WTC11 (cell line): ENCODE data around the gene SGTA. TPM values are rescaled to one million over a fixed set of nuclear protein-coding genes. Genes with fewer than 3 reads are reported as not detected.

Experiments
- AFF4 ChIP-seq: sonication (generic); formaldehyde crosslinking; IDR thresholded peaks from 2 replicates; pipeline ENCODE4 v1.8.1; 2023; ENCODE audit warnings: mild to moderate bottlenecking, missing genetic modification reagents, borderline replicate concordance
- AR ChIP-seq: fragments of 250-450 bp; sonication (Bioruptor Pico); IDR thresholded peaks from 2 replicates; pipeline ENCODE4 v1.9.0; 2021; ENCODE audit warnings: mild to moderate bottlenecking
- CREB1 ChIP-seq: sonication (generic); formaldehyde crosslinking; IDR thresholded peaks from 2 replicates; pipeline ENCODE4 v1.8.0; 2023; ENCODE audit warnings: mild to moderate bottlenecking, missing genetic modification reagents
- E2F4 ChIP-seq: sonication (generic); formaldehyde crosslinking; IDR thresholded peaks from 2 replicates; pipeline ENCODE4 v1.8.1; 2022; ENCODE audit warnings: low read depth, mild to moderate bottlenecking, moderate library complexity, missing genetic modification reagents, borderline replicate concordance
- ELF4 ChIP-seq: sonication (generic); formaldehyde crosslinking; IDR thresholded peaks from 2 replicates; pipeline ENCODE4 v1.8.1; 2022; ENCODE audit warnings: low read depth, mild to moderate bottlenecking, moderate library complexity, missing genetic modification reagents
- ERG ChIP-seq: fragments of 250-450 bp; sonication (Bioruptor Pico); IDR thresholded peaks from 2 replicates; pipeline ENCODE4 v1.8.0; 2021; ENCODE audit warnings: mild to moderate bottlenecking
- FOXP4 ChIP-seq: sonication (generic); formaldehyde crosslinking; IDR thresholded peaks from 2 replicates; pipeline ENCODE4 v1.8.0; 2022; ENCODE audit warnings: mild to moderate bottlenecking, missing genetic modification reagents
- HMGXB4 ChIP-seq: sonication (generic); formaldehyde crosslinking; IDR thresholded peaks from 2 replicates; pipeline ENCODE4 v1.8.1; 2023; ENCODE audit warnings: mild to moderate bottlenecking, moderate library complexity, missing genetic modification reagents
- IRF2 ChIP-seq: sonication (generic); formaldehyde crosslinking; IDR thresholded peaks from 2 replicates; pipeline ENCODE4 v1.8.0; 2022; ENCODE audit warnings: low read depth, missing genetic modification reagents, borderline replicate concordance
- MXD4 ChIP-seq: fragments of 250-450 bp; sonication (Bioruptor Pico); IDR thresholded peaks from 2 replicates; pipeline ENCODE4 v1.8.0; 2021; ENCODE audit warnings: mild to moderate bottlenecking, moderate library complexity, borderline replicate concordance
- MYBL2 ChIP-seq: sonication (generic); formaldehyde crosslinking; IDR thresholded peaks from 2 replicates; pipeline ENCODE4 v1.8.1; 2023; ENCODE audit warnings: mild to moderate bottlenecking, moderate library complexity, missing genetic modification reagents
- NFATC4 ChIP-seq: fragments of 250-450 bp; sonication (Bioruptor Pico); IDR thresholded peaks from 2 replicates; pipeline ENCODE4 v1.9.0; 2021; ENCODE audit warnings: mild to moderate bottlenecking
- PREB ChIP-seq: sonication (generic); formaldehyde crosslinking; IDR thresholded peaks from 2 replicates; pipeline ENCODE4 v1.8.1; 2022; ENCODE audit warnings: mild to moderate bottlenecking, missing genetic modification reagents, moderate library complexity, borderline replicate concordance
- SP1 ChIP-seq: sonication (generic); formaldehyde crosslinking; conservative IDR thresholded peaks from 2 replicates; pipeline ENCODE4 v1.8.1; 2022; ENCODE audit warnings: missing genetic modification reagents
- USF2 ChIP-seq: sonication (generic); formaldehyde crosslinking; IDR thresholded peaks from 2 replicates; pipeline ENCODE4 v1.8.1; 2023; ENCODE audit warnings: mild to moderate bottlenecking, missing genetic modification reagents, moderate library complexity
- ZBTB21 ChIP-seq: sonication (generic); formaldehyde crosslinking; IDR thresholded peaks from 2 replicates; pipeline ENCODE4 v1.8.1; 2023; ENCODE audit warnings: mild to moderate bottlenecking, missing genetic modification reagents, borderline replicate concordance
- ZNF219 ChIP-seq: sonication (generic); formaldehyde crosslinking; IDR thresholded peaks from 2 replicates; pipeline ENCODE4 v1.8.0; 2023; ENCODE audit warnings: missing genetic modification reagents, mild to moderate bottlenecking, borderline replicate concordance
- ZNF232 ChIP-seq: sonication (generic); formaldehyde crosslinking; IDR thresholded peaks from 2 replicates; pipeline ENCODE4 v1.8.0; 2022; ENCODE audit warnings: mild to moderate bottlenecking, missing genetic modification reagents
- ZNF425 ChIP-seq: fragments of 250-450 bp; sonication (Bioruptor Pico); conservative IDR thresholded peaks from 2 replicates; pipeline ENCODE4 v1.9.0; 2021; ENCODE audit warnings: mild to moderate bottlenecking
- total RNA-seq: library from RNA; stranded (reverse); gene quantifications from 3 replicates; pipeline ENCODE4 v1.2.3, GENCODE V29; 2021

The SGTA gene
- total RNA-seq, 1 experiment from 2014 or later = 91.2 TPM

- TF ChIP-seq IRF2 (CRISPR knock-in tag) (0 out of 2 replicates have a peak, but pooled peaks have one; percentile 88), AR (CRISPR knock-in tag) (no peak), FOXP4 (CRISPR knock-in tag) (peak; percentile 88), E2F4 (CRISPR knock-in tag) (peak; percentile 67; the same call in 1 of the 2 replicates), USF2 (peak; percentile 63; the same call in 1 of the 2 replicates), HMGXB4 (CRISPR knock-in tag) (peak; percentile 86), MYBL2 (CRISPR knock-in tag) (peak; percentile 93), ZNF425 (CRISPR knock-in tag) (no peak), MXD4 (CRISPR knock-in tag) (peak; percentile 93), ZNF219 (CRISPR knock-in tag) (peak; percentile 97), ZBTB21 (peak; percentile 97), NFATC4 (CRISPR knock-in tag) (no peak), CREB1 (CRISPR knock-in tag) (peak; percentile 96), SP1 (peak; percentile 97), PREB (CRISPR knock-in tag) (peak; percentile 94; the same call in 1 of the 2 replicates), ZNF232 (CRISPR knock-in tag) (peak; percentile 91; the same call in 1 of the 2 replicates), AFF4 (CRISPR knock-in tag) (peak; percentile 98), ERG (CRISPR knock-in tag) (peak; percentile 85; the same call in 1 of the 2 replicates), ELF4 (CRISPR knock-in tag) (peak; percentile 88; the same call in 1 of the 2 replicates)
Observed at GRCh38 chr19:2739602-2740313, 43.3 kb downstream of the SGTA start, which contains the start of gene SLC39A3 (continued).
